Measurements from ENCODE around the gene UBAC2.

The UBAC2 gene

DNA sequence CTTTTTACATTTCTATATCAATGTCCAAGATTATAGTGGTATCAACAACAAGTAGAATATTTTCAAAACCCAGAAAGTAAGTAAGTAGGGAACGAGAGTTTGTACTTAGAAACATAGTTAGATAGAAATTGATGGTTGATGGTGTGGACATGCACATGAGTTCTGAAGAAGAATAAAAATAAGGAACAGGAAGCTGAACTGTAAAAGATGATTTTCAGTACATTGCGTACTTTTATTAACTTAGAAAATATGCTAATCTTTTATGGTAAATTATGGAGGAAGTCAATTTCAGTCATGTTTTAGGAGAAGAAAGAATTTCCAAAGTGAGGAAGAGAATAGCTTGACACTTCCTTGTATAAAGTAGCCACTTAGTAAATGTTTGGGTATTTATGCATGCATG lies 69.9 kb downstream of the UBAC2 start:
- H3K9me3 ChIP-seq (ENCODE audit: control insufficient read depth, low read length), result peaks cover 4% of the 10 kb centered on the region
- no peak overlapping the region for H3K27ac ChIP-seq (ENCODE audit: low read depth, low read length, severe bottlenecking)
- H3K4me1 ChIP-seq (ENCODE audit: control insufficient read depth, insufficient read depth, low read length, poor library complexity, severe bottlenecking), result no peaks in the 10 kb centered on the region
- WGBS, 2 experiments (ENCODE audit: insufficient coverage in 2 of 2), result 88 to 89% methylated on average over 1 of the region's 2 CpGs
- no peak overlapping the region for H3K4me3 ChIP-seq (ENCODE audit: extremely low read depth, insufficient read depth, low read length, poor library complexity, severe bottlenecking)
- H3K36me3 ChIP-seq (ENCODE audit: control insufficient read depth, insufficient read depth, low read length), result peaks cover 25% of the 10 kb centered on the region

DNA sequence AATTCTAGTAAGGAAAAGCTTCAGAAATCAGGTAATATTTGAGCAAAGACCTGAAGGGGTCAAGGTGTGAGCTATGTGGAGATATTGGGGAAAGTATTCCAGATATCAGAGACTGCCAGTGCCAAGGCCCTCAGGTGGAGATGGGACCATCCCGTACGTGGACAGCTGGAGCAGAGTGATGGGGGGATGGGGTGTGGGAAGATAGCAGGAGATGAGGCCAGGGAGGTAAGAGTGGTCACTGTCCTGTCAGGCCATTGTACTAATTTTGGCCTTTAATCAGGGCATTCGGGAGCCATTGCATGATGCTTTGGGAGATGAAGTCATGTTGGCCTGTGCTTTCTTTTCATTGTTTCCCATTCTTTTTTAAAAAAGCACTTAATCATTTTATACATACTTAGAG lies 70.6 kb downstream of the UBAC2 start:
- Histone ChIP-seq H3K27ac (ENCODE audit: low read depth, low read length, severe bottlenecking) (no peak overlapping the region), H3K9me3 (ENCODE audit: control insufficient read depth, low read length) (peaks cover 4% of the 10 kb centered on the region), H3K4me1 (ENCODE audit: control insufficient read depth, insufficient read depth, low read length, poor library complexity, severe bottlenecking) (no peaks in the 10 kb centered on the region), H3K36me3 (ENCODE audit: control insufficient read depth, insufficient read depth, low read length) (peaks cover 28% of the 10 kb centered on the region), H3K4me3 (ENCODE audit: extremely low read depth, insufficient read depth, low read length, poor library complexity, severe bottlenecking) (no peak overlapping the region)
- WGBS, 2 experiments (ENCODE audit: insufficient coverage in 2 of 2), result 96 to 100% methylated on average over 2 of the region's 3 CpGs

DNA sequence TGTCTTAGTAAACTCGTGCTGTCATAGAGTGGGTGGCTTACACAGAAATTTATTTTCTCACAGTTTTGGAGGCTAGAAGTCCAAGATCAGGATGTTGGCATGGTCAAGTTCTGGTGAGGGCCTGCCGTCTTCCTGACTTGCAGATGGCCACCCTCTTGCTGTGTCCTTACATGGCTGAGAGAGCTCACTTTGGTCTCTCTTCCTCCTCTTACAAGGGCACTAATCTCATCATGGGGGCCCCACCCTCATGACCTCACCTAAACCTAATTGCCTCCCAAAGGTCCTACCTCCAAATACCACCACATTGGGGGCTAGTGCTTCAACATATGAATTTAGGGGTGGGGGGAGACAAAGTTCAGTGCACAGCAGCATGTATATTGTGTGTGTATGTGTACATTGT lies 71.8 kb downstream of the UBAC2 start:
- peaks cover 4% of the 10 kb centered on the region for H3K9me3 ChIP-seq (ENCODE audit: control insufficient read depth, low read length)
- no peak overlapping the region for H3K4me3 ChIP-seq (ENCODE audit: extremely low read depth, insufficient read depth, low read length, poor library complexity, severe bottlenecking)
- H3K27ac ChIP-seq (ENCODE audit: low read depth, low read length, severe bottlenecking), result no peak overlapping the region
- peaks cover 32% of the 10 kb centered on the region for H3K36me3 ChIP-seq (ENCODE audit: control insufficient read depth, insufficient read depth, low read length)
- WGBS, 2 experiments (ENCODE audit: insufficient coverage in 2 of 2), result 100% methylated on average over 2 of the region's 2 CpGs; no CpG with 5 or more reads in 1 of the 2 experiments
- no peaks in the 10 kb centered on the region for H3K4me1 ChIP-seq (ENCODE audit: control insufficient read depth, insufficient read depth, low read length, poor library complexity, severe bottlenecking)

DNA sequence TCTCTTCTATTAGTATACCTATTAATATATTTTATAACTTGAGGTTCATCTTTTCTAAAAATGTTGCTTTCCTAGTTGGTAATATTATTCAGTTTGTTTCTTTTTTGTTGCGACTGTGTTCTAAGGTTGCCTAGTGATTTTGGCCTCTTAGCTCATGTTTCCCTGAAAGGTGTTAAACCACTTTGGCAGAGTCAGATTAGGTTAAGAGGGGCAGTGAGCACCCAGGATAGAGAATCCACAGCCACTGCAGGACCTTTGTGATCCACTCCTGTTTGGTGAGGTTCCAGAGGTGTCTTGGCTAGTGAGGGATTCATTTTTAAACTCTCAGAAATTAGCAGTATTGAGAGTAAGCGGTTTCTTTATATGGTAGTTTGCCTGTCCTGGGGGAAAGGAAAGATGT lies 72.5 kb downstream of the UBAC2 start:
- no peak overlapping the region for H3K4me3 ChIP-seq (ENCODE audit: extremely low read depth, insufficient read depth, low read length, poor library complexity, severe bottlenecking)
- 100% methylated on average over 1 of the region's 2 CpGs for WGBS, 2 experiments (ENCODE audit: insufficient coverage in 2 of 2)
- peaks cover 29% of the 10 kb centered on the region for H3K36me3 ChIP-seq (ENCODE audit: control insufficient read depth, insufficient read depth, low read length)

DNA sequence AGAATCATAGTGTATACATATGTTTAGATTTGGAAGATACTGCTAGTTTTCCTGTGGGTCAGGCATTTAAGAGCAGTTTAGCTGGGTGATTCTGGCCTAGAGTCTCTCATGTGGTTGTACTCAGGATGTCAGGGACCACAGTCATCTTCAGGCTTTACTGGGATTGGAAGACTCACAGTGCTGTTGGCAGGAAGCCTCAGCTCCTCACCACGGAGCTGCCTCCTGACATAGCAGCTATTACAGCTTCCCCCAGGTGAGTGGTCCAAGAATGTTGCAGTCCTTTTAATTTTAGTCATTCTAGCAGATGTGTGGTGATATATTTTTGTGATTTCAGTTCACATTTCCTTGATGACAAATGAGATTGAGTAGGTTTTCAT lies 74.4 kb downstream of the UBAC2 start:
- H3K4me3 ChIP-seq (ENCODE audit: extremely low read depth, insufficient read depth, low read length, poor library complexity, severe bottlenecking), result no peak overlapping the region
- H3K36me3 ChIP-seq (ENCODE audit: control insufficient read depth, insufficient read depth, low read length), result peaks cover 36% of the 10 kb centered on the region
- no peak overlapping the region for H3K27ac ChIP-seq (ENCODE audit: low read depth, low read length, severe bottlenecking)
- peaks cover 4% of the 10 kb centered on the region for H3K9me3 ChIP-seq (ENCODE audit: control insufficient read depth, low read length)
- no peaks in the 10 kb centered on the region for H3K4me1 ChIP-seq (ENCODE audit: control insufficient read depth, insufficient read depth, low read length, poor library complexity, severe bottlenecking)
- WGBS, 2 experiments (ENCODE audit: insufficient coverage in 2 of 2), result no CpG with 5 or more reads among the region's 1 CpG

More for the DNA sequence above, 72.5 kb downstream of the UBAC2 start:
- H3K4me1 ChIP-seq (ENCODE audit: control insufficient read depth, insufficient read depth, low read length, poor library complexity, severe bottlenecking), result no peaks in the 10 kb centered on the region
- no peak overlapping the region for H3K27ac ChIP-seq (ENCODE audit: low read depth, low read length, severe bottlenecking)
- H3K9me3 ChIP-seq (ENCODE audit: control insufficient read depth, low read length), result peaks cover 4% of the 10 kb centered on the region

DNA sequence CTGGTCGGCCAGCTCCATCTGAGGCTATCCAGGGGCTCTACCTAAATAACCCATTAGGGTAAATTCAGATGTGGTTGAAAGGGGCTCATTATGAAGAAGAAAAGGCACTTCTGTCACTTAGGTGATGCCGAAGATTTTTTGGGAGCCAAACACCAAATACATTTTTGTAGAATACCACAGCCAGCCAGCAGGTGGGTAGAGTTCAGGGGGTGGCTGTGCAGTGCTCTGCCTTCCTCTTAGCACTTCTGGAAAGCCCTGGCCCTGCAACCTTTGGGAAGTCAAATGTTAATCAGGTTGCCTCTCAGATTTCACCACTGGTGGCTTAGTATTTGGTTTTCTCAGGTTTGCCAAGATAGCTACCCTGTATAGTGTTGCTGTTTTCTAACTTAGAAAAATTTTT lies 76.1 kb downstream of the UBAC2 start:
- H3K27ac ChIP-seq (ENCODE audit: low read depth, low read length, severe bottlenecking), result no peak overlapping the region
- no CpG with 5 or more reads among the region's 2 CpGs for WGBS, 2 experiments (ENCODE audit: insufficient coverage in 2 of 2)
- no peaks in the 10 kb centered on the region for H3K4me1 ChIP-seq (ENCODE audit: control insufficient read depth, insufficient read depth, low read length, poor library complexity, severe bottlenecking)
- no peak overlapping the region for H3K4me3 ChIP-seq (ENCODE audit: extremely low read depth, insufficient read depth, low read length, poor library complexity, severe bottlenecking)
- peaks cover 4% of the 10 kb centered on the region for H3K9me3 ChIP-seq (ENCODE audit: control insufficient read depth, low read length)
- H3K36me3 ChIP-seq (ENCODE audit: control insufficient read depth, insufficient read depth, low read length), result peaks cover 32% of the 10 kb centered on the region

DNA sequence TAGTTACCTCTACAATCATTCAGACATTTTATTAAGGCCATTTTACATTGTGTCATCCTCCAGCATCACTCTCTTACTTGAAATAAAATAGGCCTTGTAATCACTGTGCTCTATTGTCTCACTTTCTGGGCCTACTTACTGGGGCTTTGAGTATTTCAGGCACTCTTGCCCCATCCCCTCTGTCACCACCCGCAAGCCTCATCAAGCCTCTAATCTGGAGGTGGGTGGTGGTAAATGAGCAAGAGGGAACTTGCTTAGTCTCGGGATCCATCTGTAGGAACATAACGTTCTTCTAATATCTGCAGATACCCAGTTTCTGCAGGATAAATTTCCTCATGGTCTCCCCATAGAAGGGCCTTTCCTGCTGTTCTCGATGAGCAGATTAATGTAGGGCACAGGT lies 77.0 kb downstream of the UBAC2 start:
- 87 to 100% methylated on average over 1 to 3 of the region's 4 CpGs for WGBS, 2 experiments (ENCODE audit: insufficient coverage in 2 of 2)
- no peak overlapping the region for H3K4me3 ChIP-seq (ENCODE audit: extremely low read depth, insufficient read depth, low read length, poor library complexity, severe bottlenecking)
- H3K27ac ChIP-seq (ENCODE audit: low read depth, low read length, severe bottlenecking), result no peak overlapping the region
- H3K36me3 ChIP-seq (ENCODE audit: control insufficient read depth, insufficient read depth, low read length), result peaks cover 24% of the 10 kb centered on the region
- no peaks in the 10 kb centered on the region for H3K4me1 ChIP-seq (ENCODE audit: control insufficient read depth, insufficient read depth, low read length, poor library complexity, severe bottlenecking)
- H3K9me3 ChIP-seq (ENCODE audit: control insufficient read depth, low read length), result no peaks in the 10 kb centered on the region

DNA sequence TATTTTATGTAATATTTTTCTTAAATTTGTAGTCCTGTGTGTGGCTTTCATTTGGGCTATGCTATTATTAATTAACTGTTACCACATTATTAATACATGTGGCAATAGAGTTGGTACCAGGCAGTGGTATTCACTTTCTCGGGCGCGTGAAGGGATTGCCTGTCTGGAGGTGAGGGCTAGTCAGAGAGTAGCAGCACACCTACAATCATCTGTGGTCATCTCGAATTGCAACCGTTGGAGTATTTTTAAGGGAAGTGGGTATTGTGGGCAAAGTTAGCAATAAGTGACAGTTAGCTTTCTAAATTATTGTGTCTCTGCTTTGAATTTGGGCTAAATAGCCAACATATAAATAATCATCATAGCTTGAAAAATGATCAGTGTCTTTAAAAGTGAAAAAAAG lies 77.5 kb downstream of the UBAC2 start:
- Histone ChIP-seq H3K9me3 (ENCODE audit: control insufficient read depth, low read length) (no peaks in the 10 kb centered on the region), H3K36me3 (ENCODE audit: control insufficient read depth, insufficient read depth, low read length) (peaks cover 24% of the 10 kb centered on the region), H3K4me1 (ENCODE audit: control insufficient read depth, insufficient read depth, low read length, poor library complexity, severe bottlenecking) (no peaks in the 10 kb centered on the region), H3K4me3 (ENCODE audit: extremely low read depth, insufficient read depth, low read length, poor library complexity, severe bottlenecking) (no peak overlapping the region), H3K27ac (ENCODE audit: low read depth, low read length, severe bottlenecking) (no peak overlapping the region)
- WGBS, 2 experiments (ENCODE audit: insufficient coverage in 2 of 2), result 89% methylated on average over 4 of the region's 5 CpGs; no CpG with 5 or more reads in 1 of the 2 experiments

DNA sequence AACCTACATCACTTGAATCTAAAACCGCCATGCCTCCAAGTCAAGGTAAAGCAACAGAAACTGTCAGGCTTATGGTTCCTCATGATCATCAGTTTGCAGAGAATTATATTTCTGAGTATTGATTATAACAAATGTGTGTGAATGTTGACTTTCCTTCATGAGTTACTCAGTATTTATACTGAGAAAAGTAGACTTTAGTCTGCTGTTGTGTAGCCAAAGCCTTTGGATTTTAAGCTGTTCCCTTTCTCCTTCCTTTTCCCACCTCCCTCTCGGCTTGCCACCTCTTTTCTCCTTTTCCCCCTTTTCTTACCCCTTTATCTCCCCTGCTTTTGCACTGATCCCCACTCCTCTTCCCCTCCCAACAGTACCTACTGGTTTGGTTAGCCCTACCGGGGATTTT lies 78.2 kb downstream of the UBAC2 start:
- H3K27ac ChIP-seq (ENCODE audit: low read depth, low read length, severe bottlenecking), result no peak overlapping the region
- H3K4me1 ChIP-seq (ENCODE audit: control insufficient read depth, insufficient read depth, low read length, poor library complexity, severe bottlenecking), result no peaks in the 10 kb centered on the region
- peaks cover 24% of the 10 kb centered on the region for H3K36me3 ChIP-seq (ENCODE audit: control insufficient read depth, insufficient read depth, low read length)
- 80 to 100% methylated on average over 1 of the region's 3 CpGs for WGBS, 2 experiments (ENCODE audit: insufficient coverage in 2 of 2)
- no peaks in the 10 kb centered on the region for H3K9me3 ChIP-seq (ENCODE audit: control insufficient read depth, low read length)
- H3K4me3 ChIP-seq (ENCODE audit: extremely low read depth, insufficient read depth, low read length, poor library complexity, severe bottlenecking), result no peak overlapping the region

DNA sequence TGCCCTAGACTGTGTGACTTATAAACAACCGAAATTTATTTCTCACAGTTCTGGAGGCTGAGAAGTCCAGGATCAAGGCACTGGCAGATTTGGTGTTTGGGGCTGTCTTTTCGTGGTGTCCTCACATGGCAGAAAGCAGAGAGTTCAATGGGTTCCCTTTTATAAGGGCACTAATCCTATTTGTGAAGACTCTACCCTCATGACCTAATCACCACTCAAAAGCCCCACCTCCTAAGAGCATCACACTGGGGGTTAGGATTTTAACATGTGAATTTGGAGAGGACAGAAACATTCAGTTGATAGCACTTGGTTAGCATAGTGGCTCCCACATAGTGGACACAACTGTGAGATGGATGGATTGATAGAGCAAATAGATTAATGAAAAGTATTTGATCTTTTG lies 79.0 kb downstream of the UBAC2 start:
- H3K4me3 ChIP-seq (ENCODE audit: extremely low read depth, insufficient read depth, low read length, poor library complexity, severe bottlenecking), result no peak overlapping the region
- no peaks in the 10 kb centered on the region for H3K9me3 ChIP-seq (ENCODE audit: control insufficient read depth, low read length)
- H3K36me3 ChIP-seq (ENCODE audit: control insufficient read depth, insufficient read depth, low read length), result peaks cover 18% of the 10 kb centered on the region
- H3K27ac ChIP-seq (ENCODE audit: low read depth, low read length, severe bottlenecking), result no peak overlapping the region
- WGBS, 2 experiments (ENCODE audit: insufficient coverage in 2 of 2), result 100% methylated on average over 2 of the region's 2 CpGs; no CpG with 5 or more reads in 1 of the 2 experiments
- H3K4me1 ChIP-seq (ENCODE audit: control insufficient read depth, insufficient read depth, low read length, poor library complexity, severe bottlenecking), result no peaks in the 10 kb centered on the region

DNA sequence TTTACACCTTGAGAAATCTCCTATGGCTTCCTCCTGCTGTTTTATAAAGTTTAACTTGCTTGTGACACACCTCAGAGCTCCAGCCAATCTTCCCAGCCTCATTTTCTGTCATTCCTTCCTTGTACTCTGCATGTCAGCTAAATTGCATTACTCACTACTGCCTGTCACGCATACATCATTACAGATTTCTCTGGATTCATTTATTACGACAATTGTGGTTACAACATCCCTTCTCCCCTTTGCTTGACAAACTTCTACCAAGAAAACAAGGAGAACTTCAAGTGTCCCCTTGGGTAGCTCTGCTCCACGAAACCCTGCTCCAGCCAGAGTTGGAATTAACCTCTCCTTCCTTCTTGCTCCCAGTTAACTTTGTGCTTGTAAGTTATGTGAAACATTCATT lies 79.5 kb downstream of the UBAC2 start:
- Histone ChIP-seq H3K27ac (ENCODE audit: low read depth, low read length, severe bottlenecking) (no peak overlapping the region), H3K4me3 (ENCODE audit: extremely low read depth, insufficient read depth, low read length, poor library complexity, severe bottlenecking) (no peak overlapping the region), H3K9me3 (ENCODE audit: control insufficient read depth, low read length) (no peaks in the 10 kb centered on the region), H3K4me1 (ENCODE audit: control insufficient read depth, insufficient read depth, low read length, poor library complexity, severe bottlenecking) (no peaks in the 10 kb centered on the region), H3K36me3 (ENCODE audit: control insufficient read depth, insufficient read depth, low read length) (peaks cover 18% of the 10 kb centered on the region)
- 92 to 97% methylated on average over 2 of the region's 3 CpGs for WGBS, 2 experiments (ENCODE audit: insufficient coverage in 2 of 2)

All from mesodermal cell (in vitro differentiated cells).